ENCODE measurements around the gene LIMCH1. TPM values are rescaled to one million over a fixed set of nuclear protein-coding genes. Genes with fewer than 3 reads are reported as not detected.
A peak's percentile ranks its signal among the peaks of the same experiment; 100 is the strongest.

Gene LIMCH1
- total RNA-seq, 1 donor from 2014 or later = 3.4 TPM

- TF ChIP-seq, protein P1, sequence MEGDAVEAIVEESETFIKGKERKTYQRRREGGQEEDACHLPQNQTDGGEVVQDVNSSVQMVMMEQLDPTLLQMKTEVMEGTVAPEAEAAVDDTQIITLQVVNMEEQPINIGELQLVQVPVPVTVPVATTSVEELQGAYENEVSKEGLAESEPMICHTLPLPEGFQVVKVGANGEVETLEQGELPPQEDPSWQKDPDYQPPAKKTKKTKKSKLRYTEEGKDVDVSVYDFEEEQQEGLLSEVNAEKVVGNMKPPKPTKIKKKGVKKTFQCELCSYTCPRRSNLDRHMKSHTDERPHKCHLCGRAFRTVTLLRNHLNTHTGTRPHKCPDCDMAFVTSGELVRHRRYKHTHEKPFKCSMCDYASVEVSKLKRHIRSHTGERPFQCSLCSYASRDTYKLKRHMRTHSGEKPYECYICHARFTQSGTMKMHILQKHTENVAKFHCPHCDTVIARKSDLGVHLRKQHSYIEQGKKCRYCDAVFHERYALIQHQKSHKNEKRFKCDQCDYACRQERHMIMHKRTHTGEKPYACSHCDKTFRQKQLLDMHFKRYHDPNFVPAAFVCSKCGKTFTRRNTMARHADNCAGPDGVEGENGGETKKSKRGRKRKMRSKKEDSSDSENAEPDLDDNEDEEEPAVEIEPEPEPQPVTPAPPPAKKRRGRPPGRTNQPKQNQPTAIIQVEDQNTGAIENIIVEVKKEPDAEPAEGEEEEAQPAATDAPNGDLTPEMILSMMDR (IDR thresholded peaks at IDR 0.05; ENCODE audit: insufficient read depth, low read length, poor library complexity, severe bottlenecking) = no peak
- Histone ChIP-seq H3K27me3 (ENCODE audit: control insufficient read depth, insufficient read depth, low read length) (no peaks in the 10 kb centered on the region), H3K36me3 (ENCODE audit: control insufficient read depth, insufficient read depth, low read length) (no peaks in the 10 kb centered on the region), H3K4me3 (ENCODE audit: low read depth, low read length) (peak overlapping the region; percentile 37)
- DNase-seq (ENCODE audit: low read depth) = no peak
Measured at GRCh38 chr4:41613386-41613785, 75.4 kb downstream of the LIMCH1 start.

DNA sequence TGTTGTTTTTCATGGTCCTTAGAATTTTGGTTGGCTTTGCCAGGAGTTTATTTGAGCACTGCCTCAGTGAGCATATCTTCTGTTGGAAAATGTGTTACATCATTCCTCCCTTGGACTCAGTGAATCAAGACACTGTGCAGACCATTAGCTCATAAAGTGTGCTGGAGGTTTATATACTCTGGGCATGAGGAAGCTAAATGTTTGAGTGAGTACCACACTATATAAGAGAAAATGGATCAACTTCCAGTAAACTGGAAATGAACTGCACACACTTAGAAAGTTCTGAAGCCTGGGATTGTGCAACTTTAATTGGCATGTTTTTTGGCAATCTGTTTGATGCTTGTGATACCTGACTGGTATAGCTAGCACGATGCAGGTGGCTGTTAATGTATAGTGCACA, 75.9 kb downstream of the LIMCH1 start:
- DNase-seq (ENCODE audit: low read depth) = no peak
- H3K4me3 ChIP-seq (ENCODE audit: low read depth, low read length) = peak overlapping the region; percentile 37
- no peaks in the 10 kb centered on the region for H3K36me3 ChIP-seq (ENCODE audit: control insufficient read depth, insufficient read depth, low read length)
- H3K27me3 ChIP-seq (ENCODE audit: control insufficient read depth, insufficient read depth, low read length) = no peaks in the 10 kb centered on the region
- TF ChIP-seq, protein P1 (IDR thresholded peaks at IDR 0.05; ENCODE audit: insufficient read depth, low read length, poor library complexity, severe bottlenecking) = no peak

DNA sequence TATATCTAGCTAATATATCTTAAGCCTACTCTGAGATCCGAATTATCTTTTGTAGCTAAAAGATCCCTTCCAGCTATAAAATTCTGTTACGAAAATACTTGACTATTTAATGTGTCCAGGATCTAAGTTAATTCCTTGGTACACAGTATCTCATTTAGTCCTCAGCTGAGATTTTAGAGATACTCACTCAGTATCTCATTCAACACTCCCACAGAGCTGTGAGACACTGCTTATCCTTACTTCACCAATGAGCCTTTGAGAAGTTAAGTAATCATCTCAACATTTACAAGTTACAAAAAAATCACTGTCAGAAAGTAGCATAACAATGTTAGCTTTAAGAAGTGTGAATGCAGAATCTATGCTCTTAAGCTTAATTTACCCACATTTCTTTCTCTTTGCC, 76.6 kb downstream of the LIMCH1 start:
- peak overlapping the region; percentile 11 for H3K4me3 ChIP-seq (ENCODE audit: low read depth, low read length)
- no peak for DNase-seq (ENCODE audit: low read depth)
- no peaks in the 10 kb centered on the region for H3K27me3 ChIP-seq (ENCODE audit: control insufficient read depth, insufficient read depth, low read length)
- TF ChIP-seq, protein P1 (IDR thresholded peaks at IDR 0.05; ENCODE audit: insufficient read depth, low read length, poor library complexity, severe bottlenecking) = no peak
- no peaks in the 10 kb centered on the region for H3K36me3 ChIP-seq (ENCODE audit: control insufficient read depth, insufficient read depth, low read length)

DNA sequence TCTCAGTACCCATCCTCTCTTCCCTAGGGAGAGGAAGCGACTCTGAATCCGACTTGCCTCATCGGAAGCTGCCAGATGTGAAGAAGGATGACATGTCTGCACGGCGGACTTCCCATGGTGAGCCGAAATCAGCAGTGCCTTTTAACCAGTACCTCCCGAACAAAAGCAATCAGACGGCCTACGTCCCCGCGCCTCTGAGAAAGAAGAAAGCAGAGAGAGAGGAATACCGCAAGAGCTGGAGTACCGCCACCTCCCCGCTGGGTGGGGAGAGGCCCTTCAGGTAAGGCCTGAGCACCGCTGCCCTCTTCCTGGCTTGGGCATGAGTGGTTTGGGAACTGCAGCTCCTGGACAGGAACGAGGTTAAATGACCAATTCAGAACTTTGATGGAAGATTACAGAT, 81.2 kb downstream of the LIMCH1 start:
- no peak overlapping the region for H3K4me3 ChIP-seq (ENCODE audit: low read depth, low read length)
- TF ChIP-seq, protein P1 (IDR thresholded peaks at IDR 0.05; ENCODE audit: insufficient read depth, low read length, poor library complexity, severe bottlenecking) = no peak
- no peak for DNase-seq (ENCODE audit: low read depth)
- no peaks in the 10 kb centered on the region for H3K27me3 ChIP-seq (ENCODE audit: control insufficient read depth, insufficient read depth, low read length)
- no peaks in the 10 kb centered on the region for H3K36me3 ChIP-seq (ENCODE audit: control insufficient read depth, insufficient read depth, low read length)

DNA sequence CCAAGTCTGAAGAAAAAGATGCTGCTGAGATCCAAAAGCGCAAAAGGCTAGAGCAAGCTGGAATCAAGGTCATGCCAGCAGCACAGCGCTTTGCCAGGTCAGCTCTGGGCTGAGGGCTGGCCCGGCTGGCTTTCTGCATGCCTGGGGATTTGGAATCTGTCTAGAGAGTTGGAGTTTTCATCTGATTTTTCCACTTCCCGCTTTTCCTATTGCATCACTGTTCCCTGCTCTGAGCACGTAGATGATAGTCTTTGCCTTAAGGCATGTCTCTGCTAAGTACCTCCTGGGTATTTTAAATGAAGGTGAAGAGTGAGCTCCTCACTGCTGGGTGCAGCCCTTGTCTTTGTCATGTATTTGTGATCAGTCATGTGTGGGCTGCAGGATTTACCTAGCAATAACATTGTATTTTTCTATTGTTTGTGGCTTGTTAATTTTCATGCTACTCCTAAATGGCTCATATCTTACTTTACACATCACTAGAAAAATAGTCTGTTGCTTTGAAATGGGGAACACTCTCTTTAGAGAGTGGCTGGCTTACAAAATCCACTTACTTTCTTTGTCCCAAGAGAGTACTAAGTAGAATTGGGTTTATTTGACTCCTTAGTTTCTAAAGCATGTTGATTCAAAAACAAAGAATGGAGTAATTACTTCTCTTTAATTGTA, 82.8 kb downstream of the LIMCH1 start:
- H3K36me3 ChIP-seq (ENCODE audit: control insufficient read depth, insufficient read depth, low read length) = no peaks in the 10 kb centered on the region
- no peak for DNase-seq (ENCODE audit: low read depth)
- H3K27me3 ChIP-seq (ENCODE audit: control insufficient read depth, insufficient read depth, low read length) = no peaks in the 10 kb centered on the region
- H3K4me3 ChIP-seq (ENCODE audit: low read depth, low read length) = no peak overlapping the region
- TF ChIP-seq, protein P1 (IDR thresholded peaks at IDR 0.05; ENCODE audit: insufficient read depth, low read length, poor library complexity, severe bottlenecking) = no peak

DNA sequence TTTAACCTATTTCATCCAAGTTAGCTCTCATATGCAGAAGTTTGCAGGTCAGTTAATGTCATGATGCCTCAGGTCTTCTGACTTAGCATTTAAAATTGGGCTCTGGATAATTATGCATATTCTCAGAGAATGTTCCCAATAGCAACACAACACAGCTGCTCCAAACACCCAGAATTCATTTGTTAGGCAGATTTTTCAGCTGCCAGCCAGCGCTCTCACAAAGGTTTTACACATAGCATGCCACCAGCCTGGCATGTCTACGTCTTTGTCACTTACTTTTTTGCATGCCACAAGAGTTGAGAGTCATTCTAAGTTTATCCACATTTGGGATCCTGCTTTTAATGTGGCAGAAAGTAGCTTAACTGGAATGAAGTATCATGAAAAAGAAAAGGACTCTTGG, 84.8 kb downstream of the LIMCH1 start:
- Histone ChIP-seq H3K27me3 (ENCODE audit: control insufficient read depth, insufficient read depth, low read length) (no peaks in the 10 kb centered on the region), H3K4me3 (ENCODE audit: low read depth, low read length) (no peak overlapping the region), H3K36me3 (ENCODE audit: control insufficient read depth, insufficient read depth, low read length) (no peaks in the 10 kb centered on the region)
- DNase-seq (ENCODE audit: low read depth) = no peak
- TF ChIP-seq, protein P1 (IDR thresholded peaks at IDR 0.05; ENCODE audit: insufficient read depth, low read length, poor library complexity, severe bottlenecking) = no peak
